Effector memory CD4-positive, alpha-beta T cell (primary cell): ENCODE results near the gene CREB3L2.

ENCODE experiments used
- DNase-seq, 3 donors: peaks; one replicate each; pipeline ENCODE4 v3.0.0-alpha.2; 2020
- H3K27ac ChIP-seq: 2 replicates; pipeline ENCODE4 v1.7.0; 2013; ENCODE audit warnings: mild to moderate bottlenecking, low read length, moderate library complexity; ENCODE audit not compliant: insufficient read depth, poor library complexity, severe bottlenecking
- H3K27me3 ChIP-seq: replicated peaks from 2 replicates; pipeline ENCODE4 v1.7.0; 2013; ENCODE audit warnings: mild to moderate bottlenecking, low read length; ENCODE audit not compliant: insufficient read depth, control insufficient read depth, poor library complexity, severe bottlenecking
- H3K36me3 ChIP-seq: 2 replicates; pipeline ENCODE4 v1.7.0; 2013; ENCODE audit warnings: mild to moderate bottlenecking, low read length, moderate library complexity; ENCODE audit not compliant: control insufficient read depth, insufficient read depth
- H3K4me1 ChIP-seq: 2 replicates; pipeline ENCODE4 v1.7.0; 2013; ENCODE audit warnings: low read length, mild to moderate bottlenecking; ENCODE audit not compliant: control insufficient read depth, insufficient read depth, poor library complexity, severe bottlenecking
- H3K4me3 ChIP-seq: 2 replicates; pipeline ENCODE4 v1.7.0; 2013; ENCODE audit warnings: low read length, low read depth, mild to moderate bottlenecking; ENCODE audit not compliant: insufficient read depth, poor library complexity, severe bottlenecking
- H3K9me3 ChIP-seq: 2 replicates; pipeline ENCODE4 v1.7.0; 2013; ENCODE audit warnings: mild to moderate bottlenecking, low read length, moderate library complexity; ENCODE audit not compliant: control insufficient read depth

The CREB3L2 gene

GRCh38 chr7:137965942-137966640 is 35.8 kb downstream of the CREB3L2 start:
- Histone ChIP-seq H3K27me3 (no peaks in the 10 kb centered on the region), H3K4me3 (no peak overlapping the region), H3K4me1 (no peaks in the 10 kb centered on the region), H3K9me3 (no peaks in the 10 kb centered on the region), H3K36me3 (no peaks in the 10 kb centered on the region), H3K27ac (no peak overlapping the region)
- no peak for DNase-seq

- DNase-seq: no peak
- Histone ChIP-seq H3K27ac (no peak overlapping the region), H3K27me3 (no peaks in the 10 kb centered on the region), H3K36me3 (no peaks in the 10 kb centered on the region), H3K4me3 (no peak overlapping the region), H3K4me1 (no peaks in the 10 kb centered on the region), H3K9me3 (no peaks in the 10 kb centered on the region)
Measured at GRCh38 chr7:137964824-137965545, 36.9 kb downstream of the CREB3L2 start.

DNA sequence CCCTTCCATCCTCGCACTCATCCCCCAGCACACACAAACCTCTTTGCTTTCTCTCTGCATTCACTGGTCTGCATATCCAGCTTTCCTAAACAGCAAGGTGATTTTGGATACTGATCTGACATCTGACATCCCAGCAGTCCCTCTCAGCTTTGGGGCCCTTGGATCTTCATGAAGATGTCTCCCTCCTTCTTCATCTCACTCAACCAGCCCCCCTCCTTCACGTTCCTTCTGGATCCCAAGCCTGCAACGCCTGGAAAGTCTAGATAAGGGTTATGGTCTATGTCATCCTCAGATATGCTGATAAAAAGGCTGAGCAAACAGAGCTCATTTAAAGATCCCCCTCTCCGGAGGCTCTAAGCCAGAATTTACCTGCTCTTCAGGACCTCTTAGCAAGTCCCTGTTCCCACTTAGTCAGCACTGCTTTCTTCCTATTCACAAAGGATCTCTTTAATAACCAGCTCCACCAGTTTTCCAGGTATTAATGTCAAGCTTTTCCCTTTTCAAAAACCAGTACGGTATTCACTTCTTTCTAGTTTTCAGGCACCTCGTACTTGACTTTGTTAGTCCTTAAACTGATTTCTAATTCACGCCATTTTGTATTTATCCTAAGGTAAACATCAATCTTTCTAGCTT is 38.9 kb downstream of the CREB3L2 start:
- no peak overlapping the region for H3K4me3 ChIP-seq
- no peaks in the 10 kb centered on the region for H3K36me3 ChIP-seq
- H3K27ac ChIP-seq: no peak overlapping the region
- H3K27me3 ChIP-seq: no peaks in the 10 kb centered on the region
- no peaks in the 10 kb centered on the region for H3K4me1 ChIP-seq
- no peak for DNase-seq
- H3K9me3 ChIP-seq: no peaks in the 10 kb centered on the region

DNA sequence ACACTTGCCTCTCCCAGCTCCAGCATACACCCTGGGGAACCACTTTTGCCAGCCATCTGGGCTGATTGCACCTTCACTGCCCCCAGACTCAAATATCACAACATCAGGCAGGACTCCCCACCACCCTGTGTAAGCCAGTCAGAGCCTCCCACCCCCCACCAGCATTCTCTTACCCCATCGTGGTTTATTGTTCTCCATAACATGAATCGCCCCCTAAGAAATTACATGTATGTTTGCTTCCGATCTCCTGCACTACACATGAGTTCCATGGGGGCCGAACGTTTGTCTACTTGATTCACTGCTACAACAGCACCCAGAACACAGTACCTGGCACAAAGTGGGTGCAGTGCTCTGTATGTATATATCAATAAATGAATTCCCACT is 39.4 kb downstream of the CREB3L2 start:
- Histone ChIP-seq H3K4me1 (no peaks in the 10 kb centered on the region), H3K4me3 (no peak overlapping the region), H3K9me3 (no peaks in the 10 kb centered on the region), H3K27me3 (no peaks in the 10 kb centered on the region), H3K36me3 (no peaks in the 10 kb centered on the region), H3K27ac (no peak overlapping the region)
- no peak for DNase-seq

GRCh38 chr7:137961200-137962177 is 40.4 kb downstream of the CREB3L2 start:
- no peak overlapping the region for H3K4me3 ChIP-seq
- no peaks in the 10 kb centered on the region for H3K4me1 ChIP-seq
- H3K9me3 ChIP-seq: no peaks in the 10 kb centered on the region
- H3K27ac ChIP-seq: no peak overlapping the region
- no peaks in the 10 kb centered on the region for H3K27me3 ChIP-seq
- no peak for DNase-seq
- H3K36me3 ChIP-seq: no peaks in the 10 kb centered on the region

- no peaks in the 10 kb centered on the region for H3K27me3 ChIP-seq
- H3K9me3 ChIP-seq: no peaks in the 10 kb centered on the region
- H3K4me1 ChIP-seq: no peaks in the 10 kb centered on the region
- H3K27ac ChIP-seq: no peak overlapping the region
- DNase-seq: no peak
- H3K4me3 ChIP-seq: no peak overlapping the region
- no peaks in the 10 kb centered on the region for H3K36me3 ChIP-seq
Measured at GRCh38 chr7:137960020-137960419, 41.9 kb downstream of the CREB3L2 start.

- no peaks in the 10 kb centered on the region for H3K4me1 ChIP-seq
- H3K27ac ChIP-seq: no peak overlapping the region
- no peaks in the 10 kb centered on the region for H3K9me3 ChIP-seq
- H3K4me3 ChIP-seq: no peak overlapping the region
- H3K27me3 ChIP-seq: no peaks in the 10 kb centered on the region
- H3K36me3 ChIP-seq: no peaks in the 10 kb centered on the region
- no peak for DNase-seq
Measured at GRCh38 chr7:137958470-137959431, 43.1 kb downstream of the CREB3L2 start.

DNA sequence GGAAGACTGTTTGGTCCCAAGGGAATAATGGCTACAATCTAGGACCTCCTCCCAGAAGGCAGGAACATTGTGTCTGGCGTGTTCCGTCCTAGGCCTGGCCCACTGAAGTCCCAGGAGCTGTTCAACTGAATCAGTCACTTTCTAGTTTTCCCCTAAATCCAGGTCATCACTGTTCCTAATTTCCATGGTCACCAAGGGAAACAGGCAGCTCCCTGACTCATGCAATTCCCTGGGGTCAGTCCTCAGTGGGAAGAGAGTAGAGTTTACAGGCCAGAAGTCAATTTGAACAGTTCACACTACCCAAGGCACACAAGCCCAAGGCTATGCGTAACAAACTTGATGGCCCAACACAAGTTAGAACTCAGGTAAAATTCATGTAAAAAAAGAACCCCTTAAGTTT is 44.0 kb downstream of the CREB3L2 start:
- Histone ChIP-seq H3K9me3 (no peaks in the 10 kb centered on the region), H3K4me1 (no peaks in the 10 kb centered on the region), H3K4me3 (no peak overlapping the region), H3K27ac (no peak overlapping the region), H3K36me3 (no peaks in the 10 kb centered on the region), H3K27me3 (no peaks in the 10 kb centered on the region)
- no peak for DNase-seq

DNA sequence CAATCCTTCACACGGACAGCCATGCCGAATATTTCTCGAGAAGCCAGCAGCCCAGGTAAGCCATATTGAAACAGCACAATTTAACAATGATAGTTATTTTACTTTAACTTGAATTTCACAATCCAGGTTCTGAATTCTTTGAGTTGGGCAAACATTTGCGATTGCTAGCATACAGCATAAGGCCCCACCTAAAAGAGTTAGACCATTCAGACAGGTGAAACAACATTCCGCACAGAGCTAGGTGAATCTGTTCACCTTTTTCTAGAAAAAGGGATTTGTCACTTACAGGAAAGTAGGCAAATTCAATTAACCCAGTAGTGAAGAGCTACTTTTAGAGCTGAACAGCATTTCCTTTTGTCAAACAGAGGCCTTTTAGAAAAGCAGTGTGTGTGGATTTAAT is 45.3 kb downstream of the CREB3L2 start:
- DNase-seq: no peak
- Histone ChIP-seq H3K4me1 (no peaks in the 10 kb centered on the region), H3K4me3 (no peak overlapping the region), H3K27ac (no peak overlapping the region), H3K36me3 (no peaks in the 10 kb centered on the region), H3K9me3 (no peaks in the 10 kb centered on the region), H3K27me3 (no peaks in the 10 kb centered on the region)
